Measurements from ENCODE around the gene CPED1. TPM values are rescaled to one million over a fixed set of nuclear protein-coding genes. Genes with fewer than 3 reads are reported as not detected.

The CPED1 gene
- total RNA-seq, 6 donors from 2014 or later = 12.9 to 31.6 (median 18.1) TPM

DNA sequence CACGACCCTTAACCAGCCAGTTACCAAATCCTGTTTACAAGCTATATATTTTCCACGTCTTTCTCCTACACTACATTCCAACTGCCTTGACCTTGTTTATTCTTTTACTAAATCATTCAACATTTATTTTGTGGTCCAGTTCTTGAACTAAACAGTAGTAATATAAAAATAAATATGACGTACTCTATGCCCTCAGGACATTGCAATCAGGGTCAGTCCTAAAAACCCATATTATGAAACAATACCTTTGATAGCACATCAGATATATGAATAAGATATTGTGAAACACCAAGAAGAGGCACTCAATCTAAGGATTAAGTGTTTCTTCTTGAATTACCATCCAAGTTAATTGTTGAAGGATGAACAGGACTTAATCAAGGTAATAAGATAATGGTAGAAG, 287.8 kb downstream of the CPED1 start:
- no peak overlapping the region for H3K27ac ChIP-seq
- H3K36me3 ChIP-seq = no peaks in the 10 kb centered on the region
- ATAC-seq (ENCODE audit: low FRiP score in 2 of 2) (no peak), DNase-seq (no peak)
- no peaks in the 10 kb centered on the region for H3K4me1 ChIP-seq
- TF ChIP-seq EP300 (IDR thresholded peaks at IDR 0.05) (no peak), CTCF (IDR thresholded peaks at IDR 0.05) (no peak), POLR2AphosphoS5 (IDR thresholded peaks at IDR 0.05) (no peak), POLR2A (IDR thresholded peaks at IDR 0.05) (no peak)
- H3K9me3 ChIP-seq = no peaks in the 10 kb centered on the region
- no peak overlapping the region for H3K4me3 ChIP-seq
- 81 to 84% methylated on average over 3 of the region's 3 CpGs for WGBS, 2 donors
- H3K27me3 ChIP-seq = no peaks in the 10 kb centered on the region

DNA sequence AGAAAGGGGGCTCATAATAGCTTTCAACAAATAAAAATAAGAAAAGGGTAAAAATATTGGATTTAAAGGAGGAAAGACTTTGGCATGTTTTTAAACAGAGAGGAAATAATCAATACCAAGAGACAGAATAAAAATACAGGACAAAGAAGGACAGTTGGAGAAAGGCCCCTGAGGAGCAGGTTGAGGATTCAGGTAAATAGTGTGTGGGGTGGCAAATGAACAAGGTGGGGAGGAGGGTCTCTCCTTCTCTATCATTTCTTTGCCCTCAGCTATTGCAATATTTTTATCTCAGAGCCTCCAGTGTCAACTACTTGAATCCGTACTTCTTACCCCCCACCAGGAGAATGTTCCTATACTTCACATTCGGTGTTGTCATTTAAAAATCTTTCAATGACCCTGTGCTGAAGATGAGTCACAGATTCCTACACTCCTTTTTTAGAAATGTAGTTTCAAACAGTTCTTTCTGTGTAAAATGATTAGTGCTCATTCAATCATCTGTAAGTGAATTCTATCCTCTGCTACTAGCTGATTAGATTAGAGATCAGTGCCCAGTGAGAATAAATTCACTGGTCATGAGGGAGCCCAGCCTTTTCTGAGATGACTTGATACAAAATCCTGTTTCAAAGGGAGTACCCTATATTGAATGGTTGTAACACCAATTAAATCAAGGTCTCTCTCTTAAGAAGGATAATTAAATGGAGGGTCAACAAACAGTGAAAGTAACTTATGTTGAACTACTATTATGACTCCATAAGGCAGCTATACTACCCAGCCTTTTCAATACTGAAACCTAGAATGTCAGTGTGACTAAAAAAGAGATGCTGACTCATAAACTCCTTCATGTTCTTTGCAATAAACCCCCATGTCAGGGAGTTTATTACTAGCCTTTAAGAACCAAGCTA, 289.9 kb downstream of the CPED1 start:
- TF ChIP-seq POLR2A (IDR thresholded peaks at IDR 0.05) (no peak), CTCF (IDR thresholded peaks at IDR 0.05) (no peak), EP300 (IDR thresholded peaks at IDR 0.05) (no peak), POLR2AphosphoS5 (IDR thresholded peaks at IDR 0.05) (no peak)
- Histone ChIP-seq H3K36me3 (no peaks in the 10 kb centered on the region), H3K27me3 (no peaks in the 10 kb centered on the region), H3K27ac (no peak overlapping the region), H3K4me1 (no peaks in the 10 kb centered on the region), H3K4me3 (no peak overlapping the region), H3K9me3 (no peaks in the 10 kb centered on the region)
- DNase-seq (no peak), ATAC-seq (ENCODE audit: low FRiP score in 2 of 2) (no peak)
- 76 to 78% methylated on average over 2 of the region's 2 CpGs for WGBS, 2 donors

DNA sequence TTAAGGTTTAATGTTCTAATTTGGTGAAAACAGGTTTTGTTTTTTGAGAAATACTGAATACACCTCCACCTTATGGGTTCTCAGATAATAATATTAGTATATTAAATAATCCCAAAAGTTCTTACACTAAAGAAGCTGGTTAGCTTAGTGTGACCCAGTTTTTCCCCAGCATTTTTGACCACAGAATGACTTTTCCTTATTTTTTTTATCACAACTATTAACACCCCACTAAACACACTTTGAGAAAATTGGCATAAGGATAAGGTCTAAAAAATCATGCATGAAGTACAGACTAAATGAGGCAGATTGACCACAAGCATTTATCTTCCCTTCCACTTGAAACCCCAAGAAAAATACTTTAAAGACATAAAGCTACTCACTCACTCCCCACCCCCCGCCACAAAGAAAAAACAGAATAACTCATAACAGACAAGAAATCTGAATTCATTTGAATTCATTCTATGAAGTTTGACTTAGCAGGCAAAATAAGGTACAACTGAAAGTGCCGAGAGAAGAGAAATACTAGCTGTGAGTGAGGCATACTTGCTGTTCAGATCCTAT, 290.6 kb downstream of the CPED1 start:
- no peak for ATAC-seq (ENCODE audit: low FRiP score in 2 of 2)
- WGBS, 2 donors = 76 to 85% methylated on average over 2 of the region's 2 CpGs
- H3K4me1 ChIP-seq = no peaks in the 10 kb centered on the region
- H3K4me3 ChIP-seq = no peak overlapping the region
- no peaks in the 10 kb centered on the region for H3K27me3 ChIP-seq
- no peak for DNase-seq
- no peaks in the 10 kb centered on the region for H3K9me3 ChIP-seq
- H3K27ac ChIP-seq = no peak overlapping the region
- TF ChIP-seq EP300 (IDR thresholded peaks at IDR 0.05) (no peak), POLR2A (IDR thresholded peaks at IDR 0.05) (no peak), POLR2AphosphoS5 (IDR thresholded peaks at IDR 0.05) (no peak), CTCF (IDR thresholded peaks at IDR 0.05) (no peak)
- no peaks in the 10 kb centered on the region for H3K36me3 ChIP-seq

DNA sequence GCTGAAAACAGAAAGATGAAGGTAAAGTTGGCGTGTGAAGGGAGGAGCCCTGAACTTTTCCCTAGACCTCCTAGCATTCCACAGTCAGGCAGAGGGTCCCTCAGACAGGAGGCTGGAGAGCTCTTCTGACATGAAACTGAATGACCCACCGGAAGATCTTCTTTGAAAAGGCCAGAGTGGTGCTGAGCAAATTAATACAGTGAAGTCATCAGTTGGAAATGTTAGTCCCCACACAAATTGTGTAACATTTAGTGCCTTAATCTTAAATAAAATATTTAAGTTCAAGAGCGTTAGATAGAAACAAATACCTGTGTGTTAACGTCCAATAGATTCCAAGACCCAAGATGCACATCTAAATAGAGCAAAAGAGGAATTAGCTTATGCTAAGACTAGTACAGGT, 291.3 kb downstream of the CPED1 start:
- Histone ChIP-seq H3K4me1 (no peaks in the 10 kb centered on the region), H3K27ac (no peak overlapping the region), H3K36me3 (no peaks in the 10 kb centered on the region), H3K9me3 (peaks cover 0 to 5% (median 0%) of the 10 kb centered on the region in 4 donors), H3K27me3 (no peaks in the 10 kb centered on the region), H3K4me3 (no peak overlapping the region)
- WGBS, 2 donors = 82 to 86% methylated on average over 4 of the region's 4 CpGs
- TF ChIP-seq POLR2A (IDR thresholded peaks at IDR 0.05) = no peak
- no peak for TF ChIP-seq POLR2AphosphoS5 (IDR thresholded peaks at IDR 0.05)
- TF ChIP-seq EP300 (IDR thresholded peaks at IDR 0.05) = no peak
- TF ChIP-seq CTCF (IDR thresholded peaks at IDR 0.05) = no peak
- DNase-seq (no peak), ATAC-seq (ENCODE audit: low FRiP score in 2 of 2) (no peak)

All from upper lobe of left lung (tissue), 6 donors.